ENCODE measurements around the gene COQ4.
A peak's percentile ranks its signal among the peaks of the same experiment; 100 is the strongest.
"Not testable (repeated sequence)": the region's sequence is repeated elsewhere in the genome, so short reads cannot be mapped to it uniquely, and the experiment has no call there.

The COQ4 gene

GRCh38 chr9:128322404-128323211 is at the start of gene COQ4, which contains the start of gene TRUB2:
Gene COQ4 (plus strand): TSS chr9:128322839. CDS start chr9:128322859, 20 bp downstream.
Gene TRUB2 (minus strand): TSS chr9:128322447. CDS start chr9:128322408, 39 bp downstream.
- DNase-seq (ENCODE audit: low read depth, low spot score), result peak; percentile 97

DNA sequence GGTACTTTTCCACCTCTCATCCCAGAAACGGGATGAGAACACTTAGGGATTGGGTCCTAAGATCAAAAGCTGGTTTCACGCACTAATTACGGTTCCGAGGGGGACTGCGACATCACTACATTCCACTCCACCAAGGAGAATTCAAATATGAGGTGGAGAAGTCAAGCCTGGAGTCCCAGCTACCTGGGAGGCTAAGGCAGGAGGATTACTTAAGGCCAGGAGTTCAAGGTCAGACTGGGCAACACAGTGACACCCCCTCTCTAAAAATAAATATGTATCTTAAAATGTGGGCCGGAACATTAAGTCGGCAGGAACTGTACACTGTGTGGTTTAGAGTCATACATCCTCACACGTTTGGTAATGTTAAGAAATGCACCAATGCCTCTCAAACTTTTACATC is 48.4 kb upstream of the COQ4 start:
- DNase-seq (ENCODE audit: low read depth, low spot score), result no peak

DNA sequence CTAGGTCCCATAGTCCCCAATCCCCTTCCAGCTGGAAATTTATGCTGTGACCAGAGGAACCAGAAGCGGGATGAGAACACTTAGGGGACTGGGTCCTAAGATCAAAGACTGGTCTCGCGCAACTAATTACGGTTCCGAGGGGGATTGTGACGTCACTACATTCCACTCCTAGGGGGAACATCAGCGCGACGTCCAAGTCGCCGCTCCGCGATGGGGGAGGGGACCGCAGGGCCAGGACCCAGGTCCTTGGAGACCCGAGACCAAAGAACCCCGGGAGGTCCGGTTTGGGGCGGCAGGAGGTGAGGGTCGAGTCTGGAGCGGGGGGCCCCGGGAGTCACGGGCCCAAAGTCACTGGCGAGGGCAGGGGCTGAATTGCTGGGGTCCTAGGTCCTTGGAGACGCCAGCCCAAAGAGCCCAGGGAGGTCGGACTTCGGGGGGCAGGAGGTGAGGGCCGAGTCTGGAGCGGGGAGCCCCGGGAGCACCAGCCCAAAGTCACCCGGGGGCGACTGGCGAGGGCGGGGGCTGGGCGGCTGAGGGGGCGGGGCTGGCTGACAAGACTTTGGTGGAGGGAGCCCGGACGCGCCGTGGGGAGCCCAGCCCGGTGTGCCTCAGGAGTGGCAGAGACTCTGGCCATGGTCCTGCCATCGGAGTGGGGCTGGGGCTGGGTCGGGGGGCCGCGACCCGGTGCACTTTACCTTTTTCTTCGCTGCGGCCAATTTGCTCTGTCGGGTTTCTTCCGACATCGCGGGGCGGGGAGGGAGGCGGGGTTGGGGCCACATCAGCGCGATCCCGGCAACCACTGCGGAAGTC is 47.2 kb upstream of the COQ4 start, which contains the start of gene GOLGA2:
Gene GOLGA2, minus strand, starts transcription at position 810 of the 810 bp plus-strand sequence. Its CDS starts 31 bp downstream, at position 779.
- DNase-seq (ENCODE audit: low read depth, low spot score), result peak; percentile 80

- peak; percentile 100 for DNase-seq (ENCODE audit: low read depth, low spot score)
Measured at GRCh38 chr9:128276008-128276573, 46.5 kb upstream of the COQ4 start, which contains the start of gene SWI5. Gene SWI5 (plus strand): TSS chr9:128276276.

DNA sequence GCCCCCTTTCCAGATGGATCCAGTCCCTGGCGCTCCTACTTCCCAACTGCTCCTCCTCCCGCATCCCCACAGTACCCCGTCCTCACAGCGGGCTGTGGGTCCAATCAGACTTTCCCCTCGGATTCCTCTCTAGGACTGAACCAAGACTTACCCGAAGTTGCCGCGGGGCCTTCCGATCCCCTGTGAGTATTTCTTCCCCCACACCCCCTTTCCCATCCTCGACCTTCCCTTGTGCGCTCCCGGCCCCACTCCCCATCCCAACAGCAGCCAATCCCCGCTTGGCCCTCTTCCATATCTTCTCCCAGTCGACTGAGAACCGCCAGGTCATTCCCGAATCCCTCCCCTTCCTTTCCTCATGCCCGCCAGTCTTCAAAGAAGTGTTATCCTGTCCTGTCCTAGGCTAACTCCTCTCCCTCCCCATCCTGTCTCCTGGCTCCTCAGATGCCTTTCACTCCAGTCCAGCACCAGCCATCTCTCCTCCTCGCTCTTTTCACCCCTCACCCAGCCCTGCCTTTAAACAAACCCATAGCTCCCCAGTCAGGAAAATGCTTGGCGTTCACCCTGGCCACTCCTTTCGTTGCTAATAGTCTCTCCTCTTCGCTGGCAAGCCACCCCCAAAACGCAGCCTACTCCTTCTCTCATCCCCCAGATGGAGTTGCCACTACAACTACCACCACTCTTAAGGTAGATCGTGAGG is 45.9 kb upstream of the COQ4 start:
- peak; percentile 69 for DNase-seq (ENCODE audit: low read depth, low spot score)

- not testable (repeated sequence) for DNase-seq (ENCODE audit: low read depth, low spot score)
Measured at GRCh38 chr9:128279088-128280073, 43.3 kb upstream of the COQ4 start.

DNA sequence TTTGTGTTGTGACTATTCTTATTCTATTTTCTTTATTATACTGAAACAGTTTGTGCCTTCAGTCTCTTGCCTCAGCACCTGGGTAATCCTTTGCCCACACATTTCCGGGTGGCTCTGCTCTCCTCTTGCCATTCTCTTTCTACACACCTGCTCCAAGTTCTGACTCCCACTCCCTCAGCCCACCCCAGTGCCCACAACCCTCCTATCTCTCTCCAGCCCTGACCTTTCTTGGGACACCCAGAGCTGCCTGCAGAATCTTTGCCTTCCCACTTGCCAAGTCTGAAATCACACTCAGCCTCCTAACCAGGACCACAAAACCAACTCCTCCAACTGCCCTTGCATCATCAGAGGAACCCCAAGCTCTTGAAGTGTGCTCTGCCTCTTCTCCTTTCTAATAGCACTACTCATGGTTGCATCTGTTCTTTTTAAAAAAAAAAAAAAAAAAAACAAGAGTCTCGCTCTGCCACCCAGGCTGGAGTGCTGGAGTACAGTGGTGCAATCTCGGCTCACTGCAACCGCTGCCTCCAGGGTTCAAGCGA is 42.5 kb upstream of the COQ4 start:
- DNase-seq (ENCODE audit: low read depth, low spot score), result no peak

GRCh38 chr9:128282500-128282899 is 40.1 kb upstream of the COQ4 start:
- DNase-seq (ENCODE audit: low read depth, low spot score), result peak; percentile 26

- DNase-seq (ENCODE audit: low read depth, low spot score), result no peak
Measured at GRCh38 chr9:128285033-128285784, 37.4 kb upstream of the COQ4 start.

DNA sequence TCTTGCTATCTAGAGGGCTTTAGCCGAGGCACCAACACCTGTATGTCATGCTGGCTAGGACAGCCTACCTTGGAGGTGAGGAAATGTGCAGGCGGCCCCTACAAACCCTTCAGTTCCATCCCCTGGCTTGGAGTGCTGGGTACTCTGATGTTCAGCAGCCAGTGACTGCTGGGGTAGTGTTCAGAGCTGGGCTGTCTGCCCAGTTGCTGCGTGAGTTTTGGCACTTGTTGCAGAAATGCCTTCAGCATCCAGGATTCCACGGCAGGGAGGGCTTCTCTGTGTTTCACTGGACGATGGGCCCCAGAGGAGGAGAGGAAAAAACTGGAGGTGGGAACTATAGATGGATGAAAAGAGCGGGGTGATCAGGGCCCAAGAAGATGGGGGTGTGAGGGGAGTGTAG is 36.2 kb upstream of the COQ4 start:
- DNase-seq (ENCODE audit: low read depth, low spot score), result peak; percentile 94

GRCh38 chr9:128288273-128289004 is 34.2 kb upstream of the COQ4 start:
- DNase-seq (ENCODE audit: low read depth, low spot score), result no peak

DNA sequence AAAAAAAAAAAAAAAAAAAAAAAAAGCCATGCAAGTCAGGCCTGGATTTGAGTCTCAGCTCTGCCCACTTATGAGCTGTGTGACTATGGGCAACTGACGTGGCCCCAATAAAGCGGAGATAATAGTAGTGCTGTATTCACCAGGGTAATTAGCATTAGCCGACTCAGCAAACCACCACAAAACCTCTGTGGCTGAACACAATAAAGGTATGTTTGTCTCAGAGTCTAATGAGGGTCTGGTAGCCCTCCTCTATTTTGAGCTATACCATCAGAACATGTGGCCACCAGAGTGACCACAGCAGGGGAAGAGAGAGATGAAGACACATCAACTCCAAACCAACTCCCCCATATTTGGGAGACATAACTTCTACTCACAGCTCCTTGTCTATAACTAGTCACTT is 30.6 kb upstream of the COQ4 start:
- peak; percentile 18 for DNase-seq (ENCODE audit: low read depth, low spot score)

DNA sequence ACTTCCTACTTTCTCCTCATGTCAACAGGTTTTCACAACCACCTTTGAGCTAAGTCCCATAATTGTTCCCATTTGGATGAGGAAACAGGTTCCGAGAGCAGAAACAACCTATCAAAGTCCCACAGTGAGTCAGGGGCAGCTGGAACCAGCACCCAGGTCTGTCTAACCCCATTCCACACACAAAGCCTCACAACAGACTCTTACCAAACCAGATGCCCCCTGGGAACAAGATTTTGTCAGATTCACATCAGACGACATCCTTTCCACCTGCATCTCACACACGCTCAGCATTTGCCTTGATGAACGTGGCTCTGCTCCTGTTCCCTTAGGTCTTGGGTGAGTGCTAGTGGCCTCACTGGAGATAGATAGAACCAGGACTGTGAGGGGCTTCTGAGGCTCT is 29.5 kb upstream of the COQ4 start:
- no peak for DNase-seq (ENCODE audit: low read depth, low spot score)

- DNase-seq (ENCODE audit: low read depth, low spot score), result no peak
Measured at GRCh38 chr9:128294142-128294541, 28.5 kb upstream of the COQ4 start.

DNA sequence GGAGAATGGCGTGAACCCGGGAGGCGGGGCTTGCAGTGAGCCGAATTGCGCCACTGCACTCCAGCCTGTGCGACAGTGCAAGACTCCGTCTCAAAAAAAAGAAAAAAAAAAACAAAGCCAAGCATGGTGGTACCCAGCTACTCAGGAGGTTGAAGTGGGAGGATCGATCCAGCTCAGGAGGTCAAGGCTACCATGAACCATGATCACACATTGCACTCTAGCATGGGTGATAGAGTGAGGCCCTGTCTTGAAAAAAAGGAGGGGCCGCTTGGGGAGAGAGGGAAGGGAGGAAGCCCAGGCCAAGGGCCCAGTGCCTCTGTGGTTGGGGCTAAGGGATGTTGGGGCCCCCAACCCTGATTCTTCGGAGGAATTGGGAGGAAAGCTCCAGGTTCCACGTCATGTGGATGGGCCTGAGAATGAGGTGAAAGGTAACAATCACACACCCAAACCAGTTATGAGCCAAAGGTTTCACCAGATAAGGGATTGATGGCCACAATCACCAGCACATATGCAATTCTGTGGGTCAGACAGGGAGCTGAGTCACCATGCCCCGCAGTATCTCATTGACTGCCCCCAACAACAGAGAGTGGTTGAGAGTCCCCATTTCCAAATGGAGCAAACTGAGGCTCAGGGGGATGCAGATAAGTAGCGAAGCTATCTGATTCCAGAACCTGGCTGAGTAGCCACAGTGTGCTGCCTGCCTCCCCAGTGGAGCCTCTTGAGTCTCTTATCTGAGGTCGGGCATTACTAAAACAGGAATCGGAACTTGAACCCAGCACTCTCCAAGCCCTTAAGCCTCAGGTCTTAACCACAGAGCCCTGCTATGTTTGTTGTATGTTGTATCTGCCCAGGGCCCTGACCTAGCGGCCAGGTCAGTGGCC is 26.1 kb upstream of the COQ4 start:
- no peak for DNase-seq (ENCODE audit: low read depth, low spot score)

DNA sequence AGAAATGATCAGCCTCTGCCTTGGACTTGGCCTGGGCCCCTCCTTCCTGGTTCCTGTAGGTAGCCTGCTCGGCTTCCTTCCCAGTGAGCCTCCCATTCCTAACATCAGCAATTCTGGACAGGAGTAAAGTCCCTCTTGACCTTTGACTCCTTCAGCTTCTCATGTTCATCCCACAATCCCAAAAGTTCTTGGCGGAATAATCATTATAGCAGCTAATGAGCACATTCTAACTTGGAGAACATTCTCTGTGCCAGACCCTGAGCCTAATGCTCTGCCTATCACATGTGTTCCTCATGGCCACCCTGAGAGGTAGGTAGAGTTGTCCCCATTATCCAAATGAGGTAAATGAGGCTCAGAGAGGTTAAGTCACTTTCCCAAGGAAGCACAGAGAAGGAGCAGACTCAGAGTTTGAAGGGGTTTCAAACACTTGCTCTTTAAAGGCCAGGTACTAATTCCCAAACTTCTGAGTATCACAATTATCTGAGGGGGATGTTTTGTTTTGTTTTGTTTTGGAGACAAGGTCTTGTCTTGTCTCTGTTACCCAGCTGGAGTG is 25.3 kb upstream of the COQ4 start:
- no peak for DNase-seq (ENCODE audit: low read depth, low spot score)
